GM21619 (cell line): ENCODE data around the gene IP6K2.

Experiments
- ATAC-seq: cut with Tn5 transposase; IDR thresholded peaks from one replicate; pipeline ENCODE4 v1.9.1; 2021; ENCODE audit not compliant: unreplicated experiment

The IP6K2 gene

GRCh38 chr3:48642605-48643004, 74.4 kb downstream of the IP6K2 start:
- no peak for ATAC-seq

DNA sequence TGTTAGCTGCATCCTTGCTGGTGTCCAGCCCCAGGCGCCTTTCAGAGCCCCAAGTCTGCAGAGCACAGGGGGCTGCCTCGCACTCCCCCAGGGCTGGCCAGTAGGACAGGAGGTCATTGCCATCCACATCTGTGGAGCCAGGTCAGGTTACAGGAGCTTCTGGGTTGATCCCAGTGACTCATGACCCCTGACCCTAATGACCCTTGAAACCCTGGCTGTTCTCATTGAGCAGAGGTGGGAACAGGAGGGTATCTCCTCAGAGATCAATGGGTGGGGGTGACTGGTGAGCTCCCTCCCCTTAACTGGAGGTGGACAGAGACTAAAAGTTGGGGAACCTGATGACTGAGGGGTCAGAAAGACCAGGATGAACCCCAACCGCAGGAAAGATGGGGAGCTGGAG, 75.6 kb downstream of the IP6K2 start:
- ATAC-seq: no peak

GRCh38 chr3:48639944-48640606, 76.9 kb downstream of the IP6K2 start:
- ATAC-seq: no peak
